ENCODE measurements around the gene WARS2. TPM values are rescaled to one million over a fixed set of nuclear protein-coding genes. Genes with fewer than 3 reads are reported as not detected.

The WARS2 gene
- total RNA-seq, 1 donor from 2014 or later, result 7.9 TPM

DNA sequence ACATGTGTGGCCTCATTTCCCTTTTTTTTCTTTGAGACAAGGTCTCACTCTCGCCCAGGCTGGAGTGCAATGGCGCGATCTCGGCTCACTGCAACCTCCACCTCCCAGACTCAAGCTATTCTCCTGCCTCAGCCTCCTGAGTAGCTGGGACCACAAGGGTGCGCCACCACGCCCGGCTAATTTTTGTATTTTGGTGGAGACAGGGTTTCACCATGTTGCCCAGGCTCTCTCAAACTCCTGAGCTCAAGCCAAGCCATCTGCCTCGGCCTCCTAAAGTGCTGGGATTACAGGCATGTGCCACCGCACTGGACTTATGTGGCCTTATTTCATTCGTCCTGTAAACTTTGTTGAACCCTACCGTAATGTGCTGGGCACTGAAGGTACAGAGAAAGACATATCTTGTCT is 569 bp upstream of the WARS2 start:
- H3K9me3 Mint-ChIP-seq (ENCODE audit: unreplicated experiment), result no peaks in the 10 kb centered on the region
- TF ChIP-seq, protein P1, sequence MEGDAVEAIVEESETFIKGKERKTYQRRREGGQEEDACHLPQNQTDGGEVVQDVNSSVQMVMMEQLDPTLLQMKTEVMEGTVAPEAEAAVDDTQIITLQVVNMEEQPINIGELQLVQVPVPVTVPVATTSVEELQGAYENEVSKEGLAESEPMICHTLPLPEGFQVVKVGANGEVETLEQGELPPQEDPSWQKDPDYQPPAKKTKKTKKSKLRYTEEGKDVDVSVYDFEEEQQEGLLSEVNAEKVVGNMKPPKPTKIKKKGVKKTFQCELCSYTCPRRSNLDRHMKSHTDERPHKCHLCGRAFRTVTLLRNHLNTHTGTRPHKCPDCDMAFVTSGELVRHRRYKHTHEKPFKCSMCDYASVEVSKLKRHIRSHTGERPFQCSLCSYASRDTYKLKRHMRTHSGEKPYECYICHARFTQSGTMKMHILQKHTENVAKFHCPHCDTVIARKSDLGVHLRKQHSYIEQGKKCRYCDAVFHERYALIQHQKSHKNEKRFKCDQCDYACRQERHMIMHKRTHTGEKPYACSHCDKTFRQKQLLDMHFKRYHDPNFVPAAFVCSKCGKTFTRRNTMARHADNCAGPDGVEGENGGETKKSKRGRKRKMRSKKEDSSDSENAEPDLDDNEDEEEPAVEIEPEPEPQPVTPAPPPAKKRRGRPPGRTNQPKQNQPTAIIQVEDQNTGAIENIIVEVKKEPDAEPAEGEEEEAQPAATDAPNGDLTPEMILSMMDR (IDR thresholded peaks at IDR 0.05; ENCODE audit: partially characterized antibody, unreplicated experiment), result no peak

DNA sequence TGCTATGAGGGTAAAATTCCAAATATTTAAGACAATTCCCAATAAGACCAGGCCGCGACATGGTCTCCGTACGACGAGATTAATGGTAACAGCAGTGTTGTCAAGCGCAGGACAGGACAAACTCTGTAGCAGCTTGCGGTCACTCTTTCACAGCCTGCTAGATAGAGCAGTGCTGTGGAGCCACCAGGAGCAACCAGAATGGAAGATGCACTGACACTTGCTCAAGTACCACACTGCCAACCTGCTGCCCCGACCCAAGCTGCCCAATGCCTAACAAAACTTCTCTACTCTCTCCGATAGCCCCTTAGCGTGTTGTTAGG is 636 bp downstream of the WARS2 start:
- TF ChIP-seq, protein P1 (IDR thresholded peaks at IDR 0.05; ENCODE audit: partially characterized antibody, unreplicated experiment), result no peak
- Mint-ChIP-seq H3K27ac (ENCODE audit: unreplicated experiment) (no peak overlapping the region), H3K9me3 (ENCODE audit: unreplicated experiment) (no peaks in the 10 kb centered on the region), H3K4me3 (ENCODE audit: unreplicated experiment) (no peak overlapping the region), H3K36me3 (ENCODE audit: unreplicated experiment) (no peaks in the 10 kb centered on the region), H3K4me1 (ENCODE audit: low read depth, unreplicated experiment) (peaks cover 2% of the 10 kb centered on the region), H3K27me3 (ENCODE audit: unreplicated experiment) (peaks cover 1% of the 10 kb centered on the region)
- no peak for DNase-seq

More for the DNA sequence above, 569 bp upstream of the WARS2 start:
- no peaks in the 10 kb centered on the region for H3K27me3 Mint-ChIP-seq (ENCODE audit: unreplicated experiment)
- peaks cover 2% of the 10 kb centered on the region for H3K4me1 Mint-ChIP-seq (ENCODE audit: low read depth, unreplicated experiment)
- H3K36me3 Mint-ChIP-seq (ENCODE audit: unreplicated experiment), result no peaks in the 10 kb centered on the region
- H3K27ac Mint-ChIP-seq (ENCODE audit: unreplicated experiment), result no peak overlapping the region
- peak; percentile 45 for DNase-seq
- no peak overlapping the region for H3K4me3 Mint-ChIP-seq (ENCODE audit: unreplicated experiment)

DNA sequence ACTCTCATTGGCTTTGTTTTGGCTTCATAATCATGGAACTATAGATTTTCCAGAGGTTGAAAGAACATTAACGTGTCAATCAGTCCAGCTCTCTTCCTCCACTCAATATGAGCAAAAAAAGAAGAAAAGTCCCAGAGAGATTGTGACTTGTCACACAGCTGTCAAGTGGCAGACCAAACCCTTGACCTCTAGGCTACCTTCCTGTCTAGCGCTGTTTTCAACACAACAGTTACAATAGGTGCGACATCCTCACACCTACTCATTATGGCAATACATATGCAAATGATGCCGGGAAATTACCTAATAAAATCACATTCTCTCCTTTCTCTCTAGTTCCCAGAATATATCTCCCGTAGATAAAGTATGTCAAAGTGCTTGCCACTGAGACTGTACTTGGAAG is 1.1 kb downstream of the WARS2 start:
- H3K4me3 Mint-ChIP-seq (ENCODE audit: unreplicated experiment), result no peak overlapping the region
- H3K27me3 Mint-ChIP-seq (ENCODE audit: unreplicated experiment), result peaks cover 1% of the 10 kb centered on the region
- TF ChIP-seq, protein P1 (IDR thresholded peaks at IDR 0.05; ENCODE audit: partially characterized antibody, unreplicated experiment), result no peak
- H3K4me1 Mint-ChIP-seq (ENCODE audit: low read depth, unreplicated experiment), result peaks cover 2% of the 10 kb centered on the region
- no peaks in the 10 kb centered on the region for H3K9me3 Mint-ChIP-seq (ENCODE audit: unreplicated experiment)
- no peak overlapping the region for H3K27ac Mint-ChIP-seq (ENCODE audit: unreplicated experiment)
- DNase-seq, result no peak
- no peaks in the 10 kb centered on the region for H3K36me3 Mint-ChIP-seq (ENCODE audit: unreplicated experiment)

DNA sequence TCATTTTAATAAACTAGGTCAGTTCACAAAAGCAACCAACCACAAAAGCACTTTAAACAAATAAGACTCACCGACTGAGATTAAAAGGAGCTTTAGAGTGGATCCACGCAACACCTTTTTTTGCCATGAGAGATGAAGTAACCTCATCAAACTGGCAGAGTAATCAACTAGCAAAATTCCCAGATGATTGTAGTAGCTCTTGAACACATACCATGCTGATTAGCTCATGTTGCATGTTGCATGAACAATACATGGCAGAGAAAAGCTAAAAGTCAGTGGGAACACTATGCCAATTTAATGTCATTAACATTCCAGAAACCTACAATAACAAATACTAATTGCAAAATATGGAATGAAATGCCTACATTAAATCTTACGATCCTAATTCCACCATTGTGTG is 4.1 kb downstream of the WARS2 start:
- no peak overlapping the region for H3K4me3 Mint-ChIP-seq (ENCODE audit: unreplicated experiment)
- DNase-seq, result no peak
- no peaks in the 10 kb centered on the region for H3K9me3 Mint-ChIP-seq (ENCODE audit: unreplicated experiment)
- TF ChIP-seq, protein P1 (IDR thresholded peaks at IDR 0.05; ENCODE audit: partially characterized antibody, unreplicated experiment), result no peak
- peaks cover 2% of the 10 kb centered on the region for H3K4me1 Mint-ChIP-seq (ENCODE audit: low read depth, unreplicated experiment)
- H3K27me3 Mint-ChIP-seq (ENCODE audit: unreplicated experiment), result peaks cover 1% of the 10 kb centered on the region
- H3K27ac Mint-ChIP-seq (ENCODE audit: unreplicated experiment), result no peak overlapping the region
- no peaks in the 10 kb centered on the region for H3K36me3 Mint-ChIP-seq (ENCODE audit: unreplicated experiment)

DNA sequence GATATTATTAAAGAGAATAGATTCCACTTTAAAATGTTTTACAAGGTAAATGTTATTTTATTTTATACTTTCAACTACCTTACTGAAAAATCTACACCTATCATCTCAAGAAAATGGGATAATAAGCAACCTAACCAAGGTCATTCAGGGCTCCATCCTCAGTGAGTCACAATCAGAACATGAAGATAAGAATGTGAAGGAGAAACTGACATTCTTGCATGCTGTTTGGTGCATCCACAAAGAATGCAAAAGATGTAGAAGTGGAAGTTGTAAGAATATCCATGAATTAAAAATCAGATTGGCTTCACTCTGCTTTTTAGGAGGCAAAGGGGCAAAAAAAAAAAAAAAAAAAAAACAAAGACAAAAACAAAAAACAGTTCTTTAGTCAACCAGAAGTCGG is 6.5 kb downstream of the WARS2 start:
- Mint-ChIP-seq H3K36me3 (ENCODE audit: unreplicated experiment) (no peaks in the 10 kb centered on the region), H3K9me3 (ENCODE audit: unreplicated experiment) (no peaks in the 10 kb centered on the region), H3K4me3 (ENCODE audit: unreplicated experiment) (no peak overlapping the region), H3K27ac (ENCODE audit: unreplicated experiment) (no peak overlapping the region), H3K4me1 (ENCODE audit: low read depth, unreplicated experiment) (no peaks in the 10 kb centered on the region), H3K27me3 (ENCODE audit: unreplicated experiment) (peaks cover 1% of the 10 kb centered on the region)
- TF ChIP-seq, protein P1 (IDR thresholded peaks at IDR 0.05; ENCODE audit: partially characterized antibody, unreplicated experiment), result no peak
- DNase-seq, result no peak
